K562 (cell line): ENCODE results near the gene ABHD16B. TPM values are rescaled to one million over a fixed set of nuclear protein-coding genes. Genes with fewer than 3 reads are reported as not detected.

Experiments used
- ATAC-seq: fragments of 200-7000 bp; cut with Tn5 transposase; 3 replicates; pipeline ENCODE4 v1.9.1; 2020; ENCODE audit warnings: moderate library complexity
- BruUV-seq: library from RNA; stranded (reverse); fragments of 400-500 nt; replicated peaks from 2 replicates; lab custom pipeline; 2021; lab: Mats Ljungman, UMichigan
- CTCF ChIA-PET: fragments of 300-600 bp; formaldehyde crosslinking; extraction: SDS; loops from one replicate; lab custom pipeline; 2021; ENCODE audit warnings: low intra/inter-chr PET ratio; lab: Yijun Ruan, JAX
- POLR2A ChIA-PET: fragments of 300-600, 350-650 bp; sonication (Branson Sonifier 250); formaldehyde crosslinking; extraction: SDS; loops from one replicate; lab custom pipeline; 2021; ENCODE audit warnings: antibody characterized with exemption, inconsistent platforms; lab: Yijun Ruan, JAX
- DNase-seq, 4 experiments: peaks; one replicate each; pipeline versions ENCODE4 v3.0.0 to v3.0.0-alpha.2; 2011 to 2018; ENCODE audit warnings: low spot score in 3 of 4, mixed read lengths in 3 of 4; ENCODE audit errors: extremely low read depth in 1 of 4
- FAIRE-seq: peaks from 2 replicates; lab custom pipeline; 2011; peaks lifted over from hg19 to GRCh38; lab: Jason Lieb, UNC
- H2AFZ ChIP-seq: 2 replicates; pipeline ENCODE4 v1.6.0; 2011; ENCODE audit warnings: low read depth, low read length, control low read depth, inconsistent platforms
- H3K27ac ChIP-seq: fragments of 200-600 bp; 3 replicates; pipeline ENCODE4 v1.8.0; 2011; ENCODE audit warnings: low read depth, mild to moderate bottlenecking, control low read depth, inconsistent platforms, low read length, moderate library complexity, mixed read lengths; ENCODE audit errors: extremely low read depth
- H3K27me3 ChIP-seq, 2 experiments: fragments of 300-600 bp in 1 of 2; 2 replicates in 1 of 2; 3 replicates in 1 of 2; pipeline versions ENCODE4 v1.6.0 to v1.8.0; 2011; ENCODE audit warnings: inconsistent platforms in 2 of 2, low read length in 2 of 2, mild to moderate bottlenecking in 1 of 2, mixed read lengths in 1 of 2, moderate library complexity in 1 of 2; ENCODE audit not compliant: control insufficient read depth in 2 of 2, insufficient read depth in 2 of 2
- H3K36me3 ChIP-seq: fragments of 300-600 bp; 3 replicates; pipeline ENCODE4 v1.8.0; 2011; ENCODE audit warnings: mild to moderate bottlenecking, low read length, inconsistent platforms; ENCODE audit not compliant: control insufficient read depth, insufficient read depth
- H3K4me1 ChIP-seq, 2 experiments: fragments of 200-600 bp in 1 of 2; replicated peaks in 1 of 2; 2 replicates in 1 of 2; 3 replicates in 1 of 2; pipeline versions ENCODE4 v1.5.1 to v1.8.0; 2011; ENCODE audit warnings: inconsistent platforms in 2 of 2, low read length in 2 of 2, mild to moderate bottlenecking in 1 of 2, mixed read lengths in 1 of 2, moderate library complexity in 1 of 2; ENCODE audit not compliant: control insufficient read depth in 2 of 2, insufficient read depth in 2 of 2
- H3K4me2 ChIP-seq: 2 replicates; pipeline ENCODE4 v1.6.1; 2011; ENCODE audit warnings: low read length, control low read depth, inconsistent platforms, mixed read lengths; ENCODE audit not compliant: insufficient read depth
- H3K4me3 ChIP-seq: fragments of 200-600 bp; sonication (generic), shearing (Covaris generic); 2 replicates; pipeline ENCODE4 v1.5.1; 2016; ENCODE audit warnings: control low read depth, inconsistent platforms
- H3K79me2 ChIP-seq: fragments of 200-600 bp; 3 replicates; pipeline ENCODE4 v1.8.0; 2011; ENCODE audit warnings: low read length, inconsistent platforms; ENCODE audit not compliant: control insufficient read depth, insufficient read depth
- H3K9ac ChIP-seq, 2 experiments: 2 replicates each; pipeline versions ENCODE4 v1.6.0 to v1.6.1; 2011; ENCODE audit warnings: low read depth in 2 of 2, low read length in 2 of 2, control low read depth in 1 of 2, inconsistent platforms in 1 of 2, mild to moderate bottlenecking in 1 of 2, mixed read lengths in 1 of 2; ENCODE audit not compliant: insufficient read depth in 1 of 2
- H3K9me1 ChIP-seq: one replicate; pipeline ENCODE4 v1.6.0; 2011; ENCODE audit warnings: inconsistent platforms, mild to moderate bottlenecking, low read length, moderate library complexity; ENCODE audit not compliant: control insufficient read depth, insufficient read depth
- H3K9me3 ChIP-seq: replicated peaks from 2 replicates; pipeline ENCODE4 v1.5.1; 2011; ENCODE audit warnings: low read depth, low read length, inconsistent platforms; ENCODE audit not compliant: control insufficient read depth, insufficient read depth
- H4K20me1 ChIP-seq: replicated peaks from 2 replicates; pipeline ENCODE4 v1.6.1; 2011; ENCODE audit warnings: low read length, inconsistent platforms, mixed read lengths; ENCODE audit not compliant: control insufficient read depth, insufficient read depth
- CSDE1 ChIP-seq, 2 experiments: fragments of 450-650 bp; IDR thresholded peaks; 2 replicates each; pipeline ENCODE4 v1.6.1; 2016; ENCODE audit warnings: mild to moderate bottlenecking in 1 of 2
- MYBL2 ChIP-seq, 2 experiments: fragments of 450-650 bp in 1 of 2; sonication (generic) in 1 of 2; formaldehyde crosslinking in 1 of 2; IDR thresholded peaks; 2 replicates each; pipeline versions ENCODE4 v1.6.1 to v1.8.1; 2017 to 2022; ENCODE audit warnings: borderline replicate concordance in 1 of 2, inconsistent platforms in 1 of 2, low read depth in 1 of 2, mild to moderate bottlenecking in 1 of 2, missing genetic modification reagents in 1 of 2, moderate library complexity in 1 of 2
- XRCC5 ChIP-seq: fragments of 200-400 bp; formaldehyde crosslinking; IDR thresholded peaks from 2 replicates; pipeline ENCODE4 v1.6.1; 2017; ENCODE audit warnings: low read depth, mild to moderate bottlenecking, low read length
- ZNF316 ChIP-seq: fragments of 450-650 bp; IDR thresholded peaks from 2 replicates; pipeline ENCODE4 v1.6.1; 2016
- ZNF766 ChIP-seq: fragments of 200-800 bp; sonication (Bioruptor generic); conservative IDR thresholded peaks from 2 replicates; pipeline ENCODE4 v1.6.1; 2016; ENCODE audit warnings: missing genetic modification characterization, missing compliant biosample characterization
- WGBS: fragments of 100-300 bp; shearing (Covaris generic); methylation state at CpG from one replicate; pipeline ENCODE4 v1.1.6; 2016; ENCODE audit warnings: low coverage, mixed read lengths; ENCODE audit not compliant: insufficient coverage; ENCODE audit errors: missing lambda C conversion rate; 5-methylcytosine and 5-hydroxymethylcytosine counted together
- in situ Hi-C: fragments of 300-500 bp; cut with MboI; formaldehyde crosslinking; loops from 4 replicates; pipeline ENCODE4 v1.15.0; 2018; ENCODE audit warnings: inconsistent platforms, mixed read lengths
- intact Hi-C: fragments of 100-400 bp; cut with micrococcal nuclease; formaldehyde crosslinking; loops from 2 replicates; pipeline ENCODE4 v1.14.2; 2022
- polyA plus RNA-seq, 8 experiments: library from polyadenylated mRNA; depleted of rRNA in 4 of 8; stranded (reverse) in 5 of 8; unstranded in 3 of 8; fragments of >200 nt; fragmentation: Nextera tagmentation in 2 of 8; fragmentation: Illumina TruSeq in 1 of 8; extraction: Ambion mirVana in 2 of 8; extraction: Trizol in 1 of 8; gene quantifications; 2 replicates each; pipeline versions ENCODE4 v1.2.1 to v1.2.3, GENCODE V29; 2011 to 2014; ENCODE audit warnings: inconsistent platforms in 1 of 8, missing spikeins in 1 of 8
- total RNA-seq, 7 experiments: library from RNA; depleted of rRNA in 6 of 7; stranded (reverse); fragments of >200 nt in 6 of 7; fragmentation: Illumina TruSeq in 2 of 7; extraction: Trizol in 2 of 7; gene quantifications; 2 replicates each; pipeline versions ENCODE4 v1.2.1 to v1.2.3, GENCODE V29; 2011 to 2021; ENCODE audit warnings: low replicate concordance in 1 of 7

Gene ABHD16B
- total and polyA plus RNA-seq, 9 of the 15 experiments (the other 6 are each of a cell fraction or from before 2014, with no cell fraction given) = not detected

DNA sequence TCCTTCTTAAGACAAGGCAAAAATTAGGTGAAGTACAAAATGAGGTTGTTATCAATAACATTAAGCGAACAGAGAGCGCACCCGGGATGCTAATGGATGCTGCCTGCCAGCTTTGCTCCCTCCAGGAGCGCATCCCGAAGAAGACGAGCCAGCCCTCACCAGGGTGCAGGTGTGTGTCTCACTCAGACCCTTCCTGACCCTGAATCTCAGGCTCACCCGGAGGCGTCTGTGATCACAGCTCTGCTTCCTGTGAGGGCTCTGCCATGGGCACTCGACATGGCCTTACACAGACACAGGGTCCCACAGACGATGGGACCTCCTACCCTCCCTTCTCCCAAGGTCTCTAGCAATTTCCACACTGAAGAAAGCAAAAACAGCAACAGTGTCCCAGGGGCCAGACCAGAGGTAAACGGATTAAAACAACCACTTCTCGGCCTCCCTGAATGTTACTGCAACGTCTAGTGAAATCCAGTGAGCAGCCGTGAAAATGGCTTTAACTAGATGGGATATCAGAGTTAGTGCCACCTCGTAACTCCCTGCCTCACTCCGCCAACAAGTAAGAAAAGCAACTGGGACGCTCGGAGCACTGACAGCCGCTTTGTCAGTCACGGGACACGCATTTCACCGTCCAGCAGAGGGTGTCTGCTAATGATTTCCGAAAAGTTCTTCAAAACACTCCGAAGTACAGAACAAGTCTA lies 41.9 kb upstream of the ABHD16B start (continued):
- no peak for TF ChIP-seq MYBL2 (IDR thresholded peaks at IDR 0.05; ENCODE audit: low read depth)
- TF ChIP-seq MYBL2 (CRISPR knock-in tag; IDR thresholded peaks at IDR 0.05; ENCODE audit: borderline replicate concordance) = no peak
- 0 out of 2 replicates have a peak, but pooled peaks have one; percentile 31 for TF ChIP-seq XRCC5

DNA sequence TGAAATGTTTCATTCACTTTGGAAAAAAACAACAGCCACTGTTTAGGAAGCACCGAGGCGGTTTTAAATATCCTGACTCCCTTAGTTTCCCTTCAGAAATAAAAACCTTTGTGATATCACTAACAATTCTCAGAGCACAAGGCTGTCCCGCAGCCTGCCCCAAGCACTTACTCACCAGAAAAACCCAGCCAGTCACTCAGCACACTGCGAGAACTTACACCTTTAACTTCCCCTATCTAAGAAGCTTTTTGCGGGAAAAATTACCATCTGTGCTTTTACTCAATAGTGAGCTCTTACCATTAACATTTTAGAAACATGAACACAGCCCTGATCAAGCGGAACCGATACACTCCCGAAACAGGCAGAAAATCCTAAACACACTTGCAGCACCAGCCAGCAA lies 39.5 kb upstream of the ABHD16B start:
- Histone ChIP-seq H3K9ac (peak overlapping the region; percentile 2 to 47; a peak in 3 of 4 replicates), H3K36me3 (no peaks in the 10 kb centered on the region), H2AFZ (peak overlapping the region; percentile 67), H3K9me3 (no peaks in the 10 kb centered on the region), H3K4me2 (0 out of 2 replicates have a peak overlapping the region, but pooled peaks have one; percentile 7), H3K4me3 (no peak overlapping the region), H4K20me1 (no peaks in the 10 kb centered on the region), H3K9me1 (no peaks in the 10 kb centered on the region), H3K79me2 (no peaks in the 10 kb centered on the region), H3K27me3 (peaks cover 0 to 14% of the 10 kb centered on the region in 2 experiments; a peak in 3 of 5 replicates), H3K4me1 (peaks cover 15 to 25% of the 10 kb centered on the region in 2 experiments), H3K27ac (no peak overlapping the region; the same call in 2 of the 3 replicates)
- in situ Hi-C loops (no loop called here), intact Hi-C loops (no loop called here)
- BruUV-seq = no TSS peak
- TF ChIP-seq ZNF766 (CRISPR knock-in tag) = 0 out of 2 replicates have a peak, but pooled peaks have one; percentile 25
- TF ChIP-seq ZNF316 = no peak
- no peak for TF ChIP-seq CSDE1 (IDR thresholded peaks at IDR 0.05)
- FAIRE-seq (no peak), DNase-seq (no peak), ATAC-seq (no peak)
- CTCF ChIA-PET = interaction anchor here (1.1 kb wide), 1 partner anchor 43 kb away, joined by 3 read pairs; the partner anchor contains the start of gene TPD52L2
- POLR2A ChIA-PET = interaction anchor here (0.8 to 1.1 kb wide), 2 partner anchors 33 to 37 kb away, joined by 3 to 4 read pairs; no protein-coding TSS in a partner anchor
- 59% methylated on average over 8 of the region's 8 CpGs for WGBS
